GM12865 (cell line): ENCODE results near the gene ZFP37.

Experiments
- DNase-seq: peaks from one replicate; pipeline ENCODE4 v3.0.0; 2010; ENCODE audit warnings: low read depth
- H3K4me3 ChIP-seq: 2 replicates; pipeline ENCODE4 v1.5.1; 2011; ENCODE audit warnings: mild to moderate bottlenecking, low read depth, low read length, control low read depth
- CTCF ChIP-seq: IDR thresholded peaks from 2 replicates; pipeline ENCODE4 v1.5.1; 2011; ENCODE audit warnings: low read length, control low read depth, low read depth, inconsistent platforms; ENCODE audit not compliant: insufficient read depth; ENCODE audit errors: missing control alignments

Gene ZFP37

DNA sequence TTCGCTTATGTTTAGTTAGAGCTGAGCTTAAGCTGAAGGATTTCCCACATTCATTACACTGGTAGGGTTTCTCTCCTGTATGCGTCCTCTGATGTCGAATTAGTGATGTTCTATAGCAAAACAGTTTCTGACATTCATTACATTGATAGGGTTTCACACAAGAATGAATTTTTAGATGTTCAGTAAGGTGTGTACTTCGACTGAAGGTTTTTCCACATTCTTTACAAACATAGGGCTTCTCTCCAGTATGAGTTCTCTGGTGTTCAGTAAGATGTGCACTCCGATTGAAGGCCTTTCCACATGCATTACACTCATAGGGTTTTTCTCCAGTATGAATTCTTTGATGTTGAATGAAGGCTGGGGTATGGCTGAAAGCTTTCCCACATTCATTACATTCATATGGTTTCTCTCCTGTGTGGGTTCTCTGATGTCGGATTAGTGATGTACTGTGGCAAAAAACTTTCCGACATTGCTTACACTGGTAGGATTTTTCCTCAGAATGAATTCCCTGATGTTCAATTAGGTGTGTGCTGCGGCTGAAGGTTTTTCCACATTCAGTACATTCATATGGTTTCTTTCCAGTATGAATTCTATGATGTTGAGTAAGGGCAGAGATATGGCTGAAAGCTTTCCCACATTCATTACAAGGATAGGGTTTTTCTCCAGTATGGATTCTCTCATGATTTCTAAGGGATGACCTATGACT, 59.1 kb downstream of the ZFP37 start:
- no peak overlapping the region for H3K4me3 ChIP-seq
- no peak for DNase-seq
- no peak for TF ChIP-seq CTCF
